GM12873 (cell line): ENCODE measurements around the gene HAGH.

Source experiments
- TF ChIP-seq, protein P1 (sequence below): IDR thresholded peaks from 2 replicates; pipeline ENCODE4 v1.5.1; 2012; ENCODE audit warnings: low read depth, mild to moderate bottlenecking, moderate library complexity, low read length, control low read depth; ENCODE audit not compliant: insufficient read depth; ENCODE audit errors: missing control alignments

Gene HAGH

DNA sequence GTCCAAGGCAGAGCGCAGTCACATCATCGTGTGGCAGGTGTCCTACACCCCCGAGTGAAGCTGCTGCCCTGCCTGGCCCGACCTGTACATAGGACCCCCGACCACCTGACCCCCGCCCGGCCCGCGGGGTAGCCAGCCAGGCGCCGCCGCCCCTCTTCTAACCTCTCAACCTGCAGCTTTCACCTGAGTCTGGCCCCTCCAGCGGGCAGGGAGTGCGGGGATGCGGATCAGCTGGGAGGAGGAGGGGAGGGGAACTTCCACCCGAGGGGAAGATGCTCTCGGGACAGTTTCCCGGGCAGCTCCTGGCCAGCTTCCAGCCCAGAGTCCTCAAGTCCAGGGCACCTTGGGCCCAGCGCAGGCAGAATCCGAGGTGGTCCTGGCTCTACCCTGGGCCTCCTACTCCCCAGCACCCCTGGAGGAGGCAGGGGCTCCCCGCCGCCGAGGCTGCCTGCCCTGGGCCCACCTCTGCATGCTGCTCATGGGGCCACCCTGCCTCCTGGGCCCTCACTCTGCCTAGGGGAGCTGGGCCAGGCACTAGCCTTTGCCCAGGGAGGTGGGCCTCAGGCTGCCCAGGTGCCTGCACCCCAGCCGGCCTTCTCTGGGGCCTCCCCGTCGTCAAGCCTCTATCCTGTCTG is 57.7 kb downstream of the HAGH start:
- TF ChIP-seq, protein P1, sequence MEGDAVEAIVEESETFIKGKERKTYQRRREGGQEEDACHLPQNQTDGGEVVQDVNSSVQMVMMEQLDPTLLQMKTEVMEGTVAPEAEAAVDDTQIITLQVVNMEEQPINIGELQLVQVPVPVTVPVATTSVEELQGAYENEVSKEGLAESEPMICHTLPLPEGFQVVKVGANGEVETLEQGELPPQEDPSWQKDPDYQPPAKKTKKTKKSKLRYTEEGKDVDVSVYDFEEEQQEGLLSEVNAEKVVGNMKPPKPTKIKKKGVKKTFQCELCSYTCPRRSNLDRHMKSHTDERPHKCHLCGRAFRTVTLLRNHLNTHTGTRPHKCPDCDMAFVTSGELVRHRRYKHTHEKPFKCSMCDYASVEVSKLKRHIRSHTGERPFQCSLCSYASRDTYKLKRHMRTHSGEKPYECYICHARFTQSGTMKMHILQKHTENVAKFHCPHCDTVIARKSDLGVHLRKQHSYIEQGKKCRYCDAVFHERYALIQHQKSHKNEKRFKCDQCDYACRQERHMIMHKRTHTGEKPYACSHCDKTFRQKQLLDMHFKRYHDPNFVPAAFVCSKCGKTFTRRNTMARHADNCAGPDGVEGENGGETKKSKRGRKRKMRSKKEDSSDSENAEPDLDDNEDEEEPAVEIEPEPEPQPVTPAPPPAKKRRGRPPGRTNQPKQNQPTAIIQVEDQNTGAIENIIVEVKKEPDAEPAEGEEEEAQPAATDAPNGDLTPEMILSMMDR = no peak

DNA sequence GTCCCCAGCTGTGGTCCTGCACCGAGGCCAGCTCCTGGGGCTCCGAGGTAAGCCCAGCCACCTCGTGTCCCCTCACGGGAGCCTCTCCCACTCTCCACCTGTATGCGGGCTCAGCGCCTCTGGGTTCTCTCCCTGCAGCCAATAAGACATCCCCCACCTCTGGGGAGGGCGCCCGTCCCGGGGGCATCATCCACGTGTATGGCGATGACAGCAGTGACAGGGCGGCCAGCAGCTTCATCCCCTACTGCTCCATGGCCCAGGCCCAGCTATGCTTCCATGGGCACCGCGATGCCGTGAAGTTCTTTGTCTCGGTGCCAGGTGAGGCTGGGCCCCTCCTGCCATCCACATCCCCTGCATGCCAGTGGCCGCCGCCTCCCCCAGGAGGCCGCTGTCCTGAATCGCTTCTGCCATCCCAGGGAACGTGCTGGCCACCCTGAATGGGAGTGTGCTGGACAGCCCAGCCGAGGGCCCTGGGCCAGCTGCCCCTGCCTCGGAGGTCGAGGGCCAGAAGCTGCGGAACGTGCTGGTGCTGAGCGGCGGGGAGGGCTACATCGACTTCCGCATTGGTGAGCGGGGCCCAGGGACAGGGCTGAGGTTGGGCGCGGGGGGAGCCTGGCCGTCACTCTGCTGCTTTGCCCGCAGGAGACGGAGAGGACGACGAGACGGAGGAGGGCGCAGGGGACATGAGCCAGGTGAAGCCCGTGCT is 58.4 kb downstream of the HAGH start:
- TF ChIP-seq, protein P1 = no peak

DNA sequence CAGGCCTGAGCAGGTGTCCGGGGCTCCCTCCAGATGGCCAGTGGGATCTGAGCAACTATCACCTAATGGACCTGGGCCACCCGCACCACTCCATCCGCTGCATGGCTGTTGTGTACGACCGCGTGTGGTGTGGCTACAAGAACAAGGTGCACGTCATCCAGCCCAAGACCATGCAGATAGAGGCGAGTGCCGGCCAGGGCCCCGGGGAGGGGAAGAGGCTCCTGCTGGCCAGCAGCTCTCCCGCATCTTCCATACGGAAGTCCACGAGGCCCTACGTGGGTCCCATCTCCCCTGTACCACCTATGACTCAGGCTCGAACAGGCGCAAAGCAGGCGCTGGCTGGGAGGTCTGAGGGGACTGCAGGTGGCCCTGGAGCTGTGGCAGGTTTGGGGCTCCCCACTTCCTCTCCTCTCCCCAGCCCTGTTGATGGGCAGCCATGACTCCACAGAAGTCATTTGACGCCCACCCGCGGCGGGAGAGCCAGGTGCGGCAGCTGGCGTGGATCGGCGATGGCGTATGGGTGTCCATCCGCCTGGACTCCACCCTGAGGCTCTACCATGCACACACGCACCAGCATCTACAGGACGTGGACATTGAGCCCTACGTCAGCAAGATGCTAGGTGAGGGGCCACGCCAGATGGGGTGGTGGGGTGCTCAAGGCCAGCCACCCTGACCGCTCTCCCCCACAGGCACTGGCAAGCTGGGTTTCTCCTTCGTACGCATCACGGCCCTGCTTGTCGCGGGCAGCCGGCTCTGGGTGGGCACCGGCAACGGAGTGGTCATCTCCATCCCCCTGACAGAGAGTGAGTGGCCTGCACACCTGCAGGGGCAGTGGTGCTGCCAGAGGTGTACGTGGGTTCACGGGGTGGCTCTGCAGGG is 59.3 kb downstream of the HAGH start:
- TF ChIP-seq, protein P1 = no peak

DNA sequence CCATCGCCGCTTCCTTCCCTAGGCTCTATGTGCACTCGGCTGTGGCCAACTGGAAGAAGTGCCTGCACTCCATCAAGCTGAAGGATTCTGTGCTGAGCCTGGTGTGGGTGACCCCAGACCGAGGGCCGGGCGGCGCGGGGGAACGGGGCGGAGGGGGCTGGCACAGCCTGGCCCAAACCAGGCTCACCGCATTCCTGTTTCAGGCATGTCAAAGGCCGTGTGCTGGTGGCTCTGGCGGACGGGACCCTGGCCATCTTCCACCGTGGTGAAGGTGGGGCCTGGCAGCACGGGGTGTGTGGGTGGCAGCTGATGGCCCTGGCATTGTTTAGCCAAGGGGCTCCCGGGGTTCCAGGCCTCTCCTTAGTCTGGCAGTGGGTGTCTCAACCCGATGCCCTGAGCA is 59.9 kb downstream of the HAGH start:
- TF ChIP-seq, protein P1 = no peak

GRCh38 chr16:1766231-1766630 is 60.4 kb downstream of the HAGH start:
- TF ChIP-seq, protein P1 = no peak

DNA sequence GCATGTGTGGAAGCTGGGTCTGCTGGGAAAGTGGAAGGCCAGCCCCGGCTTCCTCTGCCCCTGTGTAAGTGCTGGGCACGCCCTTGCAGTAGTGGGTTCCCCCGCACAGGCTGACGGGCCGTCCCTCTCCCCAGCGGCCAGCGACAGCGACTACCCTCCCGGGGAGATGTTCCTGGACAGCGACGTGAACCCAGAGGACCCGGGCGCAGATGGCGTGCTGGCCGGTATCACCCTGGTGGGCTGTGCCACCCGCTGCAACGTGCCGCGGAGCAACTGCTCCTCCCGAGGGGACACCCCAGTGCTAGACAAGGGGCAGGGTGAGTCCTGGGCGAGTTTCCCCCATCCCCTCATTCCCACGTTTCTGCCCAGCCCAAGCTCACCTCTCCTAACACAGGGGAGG is 60.8 kb downstream of the HAGH start:
- TF ChIP-seq, protein P1 = no peak

DNA sequence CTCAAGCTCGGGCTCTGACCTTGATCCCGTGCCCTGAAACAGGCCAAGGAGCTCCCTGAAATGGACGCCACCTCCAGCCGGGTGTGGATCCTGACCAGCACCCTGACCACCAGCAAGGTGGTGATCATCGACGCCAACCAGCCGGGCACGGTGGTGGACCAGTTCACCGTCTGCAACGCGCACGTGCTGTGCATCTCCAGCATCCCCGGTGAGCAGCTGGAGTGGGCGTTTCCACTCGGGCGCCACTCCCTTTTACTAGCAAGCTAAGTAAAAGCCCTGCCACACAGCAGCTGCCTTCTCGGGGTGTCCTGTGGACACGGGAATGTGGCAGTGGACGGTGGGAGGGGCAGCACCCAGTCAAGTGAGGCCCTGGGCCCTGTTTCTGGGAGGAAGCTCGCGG is 61.7 kb downstream of the HAGH start:
- TF ChIP-seq, protein P1 = no peak
